Thymus (tissue), 14 donors: ENCODE data around the gene SLC10A1. TPM values are rescaled to one million over a fixed set of nuclear protein-coding genes. Genes with fewer than 3 reads are reported as not detected.

ENCODE experiments used
- DNase-seq, 9 donors: peaks; one replicate each; pipeline ENCODE4 v3.0.0-alpha.2; 2013; ENCODE audit warnings: low spot score in 9 of 9, low read depth in 6 of 9, missing footprints in 1 of 9
- H3K27ac ChIP-seq, 2 donors: one replicate each; pipeline ENCODE4 v1.5.1; 2013; ENCODE audit warnings: control low read depth in 1 of 2, low read depth in 1 of 2, low read length in 1 of 2, mild to moderate bottlenecking in 1 of 2, moderate library complexity in 1 of 2
- H3K27me3 ChIP-seq, 2 donors: one replicate each; pipeline ENCODE4 v1.5.1; 2013; ENCODE audit warnings: low read length in 1 of 2; ENCODE audit not compliant: control insufficient read depth in 2 of 2, insufficient read depth in 1 of 2
- H3K36me3 ChIP-seq, 2 donors: one replicate each; pipeline ENCODE4 v1.5.1; 2013; ENCODE audit warnings: low read length in 1 of 2, mild to moderate bottlenecking in 1 of 2, moderate library complexity in 1 of 2; ENCODE audit not compliant: control insufficient read depth in 2 of 2, insufficient read depth in 2 of 2
- H3K4me1 ChIP-seq, 2 donors: one replicate each; pipeline ENCODE4 v1.5.1; 2013; ENCODE audit warnings: low read length in 2 of 2; ENCODE audit not compliant: control insufficient read depth in 2 of 2, insufficient read depth in 2 of 2
- H3K4me3 ChIP-seq, 2 donors: one replicate each; pipeline ENCODE4 v1.5.1; 2013; ENCODE audit warnings: low read length in 2 of 2, control low read depth in 1 of 2, mild to moderate bottlenecking in 1 of 2
- H3K9me3 ChIP-seq, 2 donors: one replicate each; pipeline ENCODE4 v1.5.1; 2013; ENCODE audit warnings: low read length in 1 of 2, mild to moderate bottlenecking in 1 of 2; ENCODE audit not compliant: control insufficient read depth in 2 of 2, insufficient read depth in 1 of 2
- WGBS: extraction: QIAGEN DNeasy Blood & Tissue Kit; methylation state at CpG from one replicate; pipeline ENCODE4 v1.1.7; 2013; 5-methylcytosine and 5-hydroxymethylcytosine counted together
- long read RNA-seq, 10 donors: transcript quantifications; one replicate each; lab custom pipeline, GENCODE V29; 2026
- polyA plus RNA-seq: library from polyadenylated mRNA; stranded (reverse); fragments of 200-250 nt; gene quantifications from one replicate; pipeline ENCODE4 v1.2.3, GENCODE V29; 2013
- total RNA-seq: library from RNA; stranded (reverse); fragments of 120-200 nt; gene quantifications from one replicate; pipeline ENCODE4 v1.2.4, GENCODE V29; 2013
- donor health status: healthy.

SLC10A1 gene
- total RNA-seq (not detected), polyA plus RNA-seq (0.02 TPM)
- long read RNA-seq, donor 1 = 0 reads
- long read RNA-seq, donor 2 = 0 reads
- long read RNA-seq, donor 3 = 0 reads
- long read RNA-seq, donor 4 = 0 reads
- long read RNA-seq, donor 5 = 0 reads
- long read RNA-seq, donor 6 = 0 reads
- long read RNA-seq, donor 7 = 0 reads
- long read RNA-seq, donor 8 = 0 reads
- long read RNA-seq, donor 9 = 0 reads
- long read RNA-seq, donor 10 = 0 reads

- Histone ChIP-seq H3K27ac (no peak within 1 kb of the TSS), H3K9me3 (no peaks in the 10 kb centered on the region), H3K36me3 (no peaks in the 10 kb centered on the region), H3K27me3 (peaks cover 0 to under 1% of the 10 kb centered on the region in 2 donors), H3K4me1 (no peaks in the 10 kb centered on the region), H3K4me3 (no peak within 1 kb of the TSS)
- 93% methylated on average over 11 of the region's 11 CpGs for WGBS
- DNase-seq = no peak
Observed at GRCh38 chr14:69796797-69797500, at the start of gene SLC10A1. Gene SLC10A1, minus strand, starts transcription at chr14:69797241. Its CDS starts 86 bp downstream, at chr14:69797155.

GRCh38 chr14:69845787-69846186, 48.7 kb upstream of the SLC10A1 start:
- H3K4me3 ChIP-seq = no peak overlapping the region
- WGBS = 73% methylated on average over 5 of the region's 5 CpGs
- peaks cover 0 to 7% of the 10 kb centered on the region in 2 donors for H3K27me3 ChIP-seq
- H3K4me1 ChIP-seq = no peaks in the 10 kb centered on the region
- H3K27ac ChIP-seq = no peak overlapping the region
- DNase-seq = no peak
- H3K36me3 ChIP-seq = no peaks in the 10 kb centered on the region
- no peaks in the 10 kb centered on the region for H3K9me3 ChIP-seq

- no peak overlapping the region for H3K4me3 ChIP-seq
- H3K36me3 ChIP-seq = no peaks in the 10 kb centered on the region
- no peaks in the 10 kb centered on the region for H3K4me1 ChIP-seq
- H3K27me3 ChIP-seq = peaks cover 0 to 7% of the 10 kb centered on the region in 2 donors
- 53% methylated on average over 2 of the region's 2 CpGs for WGBS
- no peak for DNase-seq
- no peaks in the 10 kb centered on the region for H3K9me3 ChIP-seq
- no peak overlapping the region for H3K27ac ChIP-seq
Observed at GRCh38 chr14:69845050-69845581, 48.1 kb upstream of the SLC10A1 start.

GRCh38 chr14:69844171-69844570, 47.1 kb upstream of the SLC10A1 start:
- no peak for DNase-seq
- Histone ChIP-seq H3K27ac (no peak overlapping the region), H3K9me3 (no peaks in the 10 kb centered on the region), H3K36me3 (no peaks in the 10 kb centered on the region), H3K27me3 (peaks cover 0 to 7% of the 10 kb centered on the region in 2 donors), H3K4me1 (no peaks in the 10 kb centered on the region), H3K4me3 (no peak overlapping the region)
- 95% methylated on average over 2 of the region's 2 CpGs for WGBS

- H3K4me1 ChIP-seq = no peaks in the 10 kb centered on the region
- WGBS = 88% methylated on average over 13 of the region's 13 CpGs
- DNase-seq = no peak
- H3K36me3 ChIP-seq = no peaks in the 10 kb centered on the region
- peaks cover 0 to 7% of the 10 kb centered on the region in 2 donors for H3K27me3 ChIP-seq
- H3K4me3 ChIP-seq = no peak overlapping the region
- H3K27ac ChIP-seq = no peak overlapping the region
- no peaks in the 10 kb centered on the region for H3K9me3 ChIP-seq
Observed at GRCh38 chr14:69842686-69843420, 45.8 kb upstream of the SLC10A1 start.

- Histone ChIP-seq H3K9me3 (no peaks in the 10 kb centered on the region), H3K4me1 (no peaks in the 10 kb centered on the region), H3K27me3 (peaks cover 0 to 7% of the 10 kb centered on the region in 2 donors), H3K36me3 (no peaks in the 10 kb centered on the region), H3K27ac (no peak overlapping the region), H3K4me3 (no peak overlapping the region)
- 69% methylated on average over 5 of the region's 5 CpGs for WGBS
- DNase-seq = no peak
Observed at GRCh38 chr14:69841656-69842055, 44.6 kb upstream of the SLC10A1 start.

GRCh38 chr14:69839661-69840060, 42.6 kb upstream of the SLC10A1 start:
- Histone ChIP-seq H3K27me3 (peaks cover 0 to 5% of the 10 kb centered on the region in 2 donors), H3K9me3 (no peaks in the 10 kb centered on the region), H3K36me3 (no peaks in the 10 kb centered on the region), H3K4me1 (no peaks in the 10 kb centered on the region), H3K27ac (no peak overlapping the region), H3K4me3 (no peak overlapping the region)
- DNase-seq = no peak
- WGBS = 100% methylated on average over 3 of the region's 3 CpGs

- no peaks in the 10 kb centered on the region for H3K9me3 ChIP-seq
- no peaks in the 10 kb centered on the region for H3K36me3 ChIP-seq
- H3K4me1 ChIP-seq = no peaks in the 10 kb centered on the region
- H3K4me3 ChIP-seq = no peak overlapping the region
- H3K27ac ChIP-seq = no peak overlapping the region
- H3K27me3 ChIP-seq = peaks cover 0 to 3% of the 10 kb centered on the region in 2 donors
- 52% methylated on average over 3 of the region's 3 CpGs for WGBS
- no peak for DNase-seq
Observed at GRCh38 chr14:69838881-69839416, 41.9 kb upstream of the SLC10A1 start.

GRCh38 chr14:69828879-69829278, 31.8 kb upstream of the SLC10A1 start:
- Histone ChIP-seq H3K9me3 (no peaks in the 10 kb centered on the region), H3K4me1 (no peaks in the 10 kb centered on the region), H3K4me3 (no peak overlapping the region), H3K27me3 (no peaks in the 10 kb centered on the region), H3K27ac (no peak overlapping the region), H3K36me3 (no peaks in the 10 kb centered on the region)
- no peak for DNase-seq
- 78% methylated on average over 4 of the region's 4 CpGs for WGBS
